Stimulated activated CD4-positive, alpha-beta T cell treated with anti-CD3 and anti-CD28 coated beads, Interleukin-1b, Interleukin-23, amount 100 ng/mL, for 24 hours (primary cell): Measurements from ENCODE around the gene C12orf54.
"Not testable (repeated sequence)": the region's sequence is repeated elsewhere in the genome, so short reads cannot be mapped to it uniquely, and the experiment has no call there.

Experiments used
- DNase-seq, 4 experiments: peaks; one replicate each; pipeline ENCODE4 v3.0.0-alpha.2; 2020; ENCODE audit warnings: low read depth in 4 of 4, low spot score in 1 of 4

The C12orf54 gene

DNA sequence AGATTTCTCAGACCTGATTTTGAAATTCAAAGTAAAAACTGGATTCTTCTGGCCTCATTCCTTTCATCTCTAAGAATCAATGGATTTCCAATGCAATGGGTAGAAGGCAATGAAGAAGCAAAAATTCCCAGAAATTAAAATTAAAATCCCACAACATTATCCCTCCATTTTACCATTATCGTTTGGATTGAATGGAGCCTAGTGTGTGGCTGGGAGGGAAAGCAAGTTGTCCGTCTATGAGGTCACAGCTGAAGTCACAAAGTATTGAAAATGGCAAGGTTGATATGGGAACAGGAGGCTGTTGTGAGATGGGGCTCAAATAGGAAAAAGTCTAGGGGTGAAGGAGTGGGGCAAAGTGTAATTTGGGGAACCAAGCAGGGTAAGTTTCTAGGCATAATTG is at the start of gene C12orf54:
TSS of gene C12orf54 (plus strand) at position 301 of the 400 bp plus-strand sequence. CDS start 799 bp downstream, outside the sequence.
- no peak for DNase-seq

DNA sequence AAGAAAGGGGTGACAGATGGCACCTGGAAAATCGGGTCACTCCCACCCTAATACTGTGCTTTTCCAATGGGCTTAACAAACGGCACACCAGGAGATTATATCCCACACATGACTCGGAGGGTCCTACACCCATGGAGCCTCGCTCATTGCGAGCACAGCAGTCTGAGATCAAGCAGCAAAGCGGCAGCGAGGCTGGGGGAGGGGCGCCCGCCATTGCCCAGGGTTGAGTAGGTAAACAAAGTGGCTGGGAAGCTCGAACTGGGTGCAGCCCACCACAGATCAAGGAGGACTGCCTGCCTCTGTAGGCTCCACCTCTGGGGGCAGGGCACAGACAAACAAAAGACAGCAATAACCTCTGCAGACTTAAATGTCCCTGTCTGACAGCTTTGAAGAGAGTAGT is 48.3 kb upstream of the C12orf54 start:
- DNase-seq, result not testable (repeated sequence)

DNA sequence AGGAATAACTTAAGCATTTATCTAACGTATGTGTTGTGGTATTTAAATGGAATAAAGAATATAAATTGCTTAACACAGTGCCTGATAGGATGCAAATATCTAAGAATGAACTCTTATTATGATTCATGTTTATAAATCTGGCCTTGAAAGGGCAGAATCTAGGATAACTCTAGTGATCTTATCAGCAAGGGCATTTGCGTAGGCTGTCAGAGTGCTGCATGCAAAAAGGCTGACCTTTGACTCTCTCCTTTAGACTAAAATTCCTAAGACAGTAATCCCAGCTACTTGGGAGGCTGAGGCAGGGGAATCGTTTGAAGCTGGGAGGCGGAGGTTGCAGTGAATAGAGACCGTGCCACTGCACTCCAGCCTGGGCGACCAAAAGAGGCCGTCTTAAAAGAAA is 41.2 kb upstream of the C12orf54 start:
- DNase-seq, result no peak

DNA sequence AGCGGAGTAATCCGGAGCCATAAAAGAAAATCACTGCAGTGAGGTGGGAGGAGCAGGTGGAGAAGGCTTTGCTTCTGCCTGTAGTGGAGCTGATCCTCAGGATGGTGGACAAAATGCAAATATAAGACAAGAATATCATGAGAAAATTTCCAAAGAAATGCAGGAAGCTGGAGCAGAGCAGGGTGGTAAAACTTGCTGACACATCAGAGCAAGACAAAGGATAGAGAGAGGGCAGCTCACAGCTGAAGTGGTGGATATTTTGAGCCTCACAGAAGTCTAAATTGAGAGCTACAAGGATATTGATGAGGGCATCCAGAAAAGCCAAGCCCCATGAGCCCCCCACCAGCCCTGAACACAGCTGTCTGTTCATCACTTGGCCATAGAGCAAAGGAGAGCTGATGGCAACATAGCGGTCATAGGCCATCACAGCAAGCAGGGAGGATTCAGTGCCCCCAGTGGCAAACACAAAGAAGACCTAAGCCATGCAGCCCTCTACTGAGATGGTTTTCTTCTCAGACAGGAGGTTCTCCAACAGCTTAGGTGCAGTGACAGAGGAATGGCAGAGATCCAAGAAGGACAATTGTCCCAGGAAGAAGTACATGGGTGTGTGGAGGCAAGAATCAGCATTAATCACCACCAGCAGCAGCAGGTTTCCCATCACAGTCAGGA is 40.0 kb upstream of the C12orf54 start:
- DNase-seq, result no peak

DNA sequence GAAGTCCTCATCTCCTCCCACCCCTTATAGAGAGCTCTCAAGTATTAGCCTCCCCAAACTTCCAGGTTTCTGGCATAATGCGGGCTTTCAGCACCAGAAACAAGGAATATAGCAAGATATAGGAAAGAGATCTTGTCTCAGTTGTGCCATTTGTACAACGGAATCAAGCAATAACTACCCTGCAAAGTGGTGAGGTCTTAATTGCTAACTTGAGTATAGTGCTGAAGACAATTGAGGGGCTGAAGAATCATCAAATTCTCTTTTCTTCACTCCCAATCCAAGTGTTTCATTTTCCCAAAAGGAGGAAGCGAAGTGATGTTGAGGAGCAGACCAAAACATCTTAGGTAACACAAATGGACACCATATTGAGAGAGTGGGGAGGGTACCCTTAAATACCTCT is 36.8 kb upstream of the C12orf54 start:
- DNase-seq, result no peak

DNA sequence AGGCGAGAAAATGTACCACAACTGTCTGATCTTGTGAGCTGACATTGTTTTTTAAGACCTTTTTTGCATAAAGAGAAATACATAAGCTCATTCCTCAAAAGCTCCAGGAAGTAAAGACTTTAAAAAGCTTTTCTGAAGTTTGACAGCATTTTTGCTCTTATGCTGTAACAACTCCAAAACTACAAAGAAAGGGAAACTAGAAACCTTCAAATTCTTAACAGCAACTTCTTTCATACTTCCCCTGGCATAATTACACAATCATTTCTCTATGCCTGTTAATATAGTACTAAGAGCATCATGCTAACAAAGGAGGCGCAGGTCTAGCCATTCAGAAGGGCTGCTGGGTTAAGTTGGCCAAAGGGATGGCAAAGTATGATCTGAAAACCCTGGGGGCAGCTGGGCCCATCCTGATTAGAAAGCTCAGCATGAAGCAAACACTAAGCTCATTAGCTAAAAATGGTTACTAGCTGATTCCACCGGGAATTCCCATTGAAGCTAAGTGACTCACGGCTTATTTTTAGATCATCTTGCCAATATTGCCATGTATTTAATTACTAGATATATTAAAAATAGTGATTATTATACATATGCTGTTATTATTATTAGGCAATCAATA is 36.0 kb upstream of the C12orf54 start:
- DNase-seq, result no peak

DNA sequence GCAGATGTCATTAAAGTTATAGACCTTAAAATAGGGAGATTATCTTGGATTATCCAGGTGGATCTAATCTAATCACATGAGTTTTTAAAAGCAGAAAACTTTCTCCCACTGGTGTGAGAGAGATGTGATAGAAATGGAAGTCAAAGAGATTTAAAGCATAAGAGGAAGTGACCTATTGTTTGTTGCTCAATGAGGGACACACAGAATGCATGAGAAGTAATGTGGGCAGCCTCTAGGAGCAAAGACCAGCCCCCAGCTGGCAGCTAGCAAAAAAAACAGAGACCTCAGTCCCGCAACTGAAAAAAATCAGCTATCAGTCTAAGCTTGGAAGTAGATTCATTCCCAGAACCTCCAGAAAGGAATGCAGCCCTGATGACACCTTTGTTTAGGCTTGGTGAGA is 34.5 kb upstream of the C12orf54 start:
- DNase-seq, result no peak

DNA sequence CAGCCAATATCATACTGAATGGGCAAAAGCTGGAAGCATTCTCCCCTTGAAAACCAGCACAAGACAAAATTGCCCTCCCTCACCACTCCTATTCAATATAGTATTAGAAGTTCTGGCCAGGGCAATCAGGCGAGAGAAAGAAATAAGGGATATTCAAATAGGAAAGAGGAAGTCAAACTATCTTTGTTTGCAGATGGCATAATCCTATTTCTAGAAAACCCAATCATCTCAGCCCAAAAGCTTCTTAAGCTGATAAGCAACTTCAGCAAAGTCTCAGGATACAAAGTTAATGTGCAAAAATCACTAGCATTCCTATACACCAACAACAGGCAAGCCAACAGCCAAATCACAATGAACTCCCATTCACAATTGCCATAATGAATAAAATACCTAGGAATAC is 30.9 kb upstream of the C12orf54 start:
- no peak for DNase-seq

DNA sequence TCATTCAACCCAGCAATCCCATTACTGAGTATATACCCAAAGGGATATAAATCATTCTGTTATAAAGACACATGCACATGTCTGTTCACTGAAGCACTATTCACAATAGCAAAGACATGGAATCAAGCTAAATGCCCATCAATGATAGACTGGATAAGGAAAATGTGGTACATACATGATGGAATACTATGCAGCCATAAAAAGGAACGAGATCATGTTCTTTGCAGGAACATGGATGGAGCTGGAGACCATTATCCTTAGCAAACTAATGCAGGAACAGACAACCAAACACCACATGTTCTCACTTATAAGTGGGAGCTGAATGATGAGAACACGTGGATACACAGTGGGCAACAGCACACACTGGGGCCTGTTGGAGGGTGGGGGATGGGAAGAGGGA is 29.3 kb upstream of the C12orf54 start:
- not testable (repeated sequence) for DNase-seq

DNA sequence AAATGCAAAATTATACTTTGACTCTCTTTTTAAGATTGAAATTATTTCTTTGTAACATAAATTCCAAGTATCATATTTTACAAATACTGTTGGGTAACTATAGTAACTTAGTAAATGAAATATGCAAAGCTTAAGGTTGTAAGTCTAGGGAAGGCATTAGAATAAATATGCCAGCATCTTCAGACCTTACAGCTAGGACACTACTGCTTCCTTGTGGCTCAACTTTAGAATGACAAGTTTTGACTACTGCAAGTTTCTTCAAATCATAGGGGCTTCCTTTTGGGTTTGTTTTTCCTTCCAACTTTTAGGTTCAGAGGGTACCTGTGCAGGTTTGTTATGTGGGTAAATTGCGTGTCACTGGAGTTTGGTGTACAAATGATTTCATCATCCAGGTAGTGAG is 27.6 kb upstream of the C12orf54 start:
- no peak for DNase-seq

DNA sequence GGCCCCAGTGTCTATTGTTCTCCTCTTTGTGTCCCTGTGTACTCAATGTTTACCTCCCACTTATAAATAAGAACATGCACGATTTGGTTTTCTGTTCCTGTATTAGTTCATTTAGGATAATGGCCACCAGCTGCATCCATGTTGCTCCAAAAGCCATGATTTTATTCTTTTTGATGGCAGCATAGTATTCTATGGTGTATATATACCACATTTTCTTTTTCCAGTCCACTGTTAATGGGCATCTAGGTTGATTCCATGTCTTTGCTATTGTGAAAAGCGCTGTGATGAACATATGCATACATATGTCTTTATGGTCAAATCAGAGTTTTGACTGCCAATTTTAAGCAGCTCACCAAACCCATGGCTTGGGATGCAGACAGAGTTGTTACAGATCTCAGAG is 27.2 kb upstream of the C12orf54 start:
- DNase-seq, result no peak

DNA sequence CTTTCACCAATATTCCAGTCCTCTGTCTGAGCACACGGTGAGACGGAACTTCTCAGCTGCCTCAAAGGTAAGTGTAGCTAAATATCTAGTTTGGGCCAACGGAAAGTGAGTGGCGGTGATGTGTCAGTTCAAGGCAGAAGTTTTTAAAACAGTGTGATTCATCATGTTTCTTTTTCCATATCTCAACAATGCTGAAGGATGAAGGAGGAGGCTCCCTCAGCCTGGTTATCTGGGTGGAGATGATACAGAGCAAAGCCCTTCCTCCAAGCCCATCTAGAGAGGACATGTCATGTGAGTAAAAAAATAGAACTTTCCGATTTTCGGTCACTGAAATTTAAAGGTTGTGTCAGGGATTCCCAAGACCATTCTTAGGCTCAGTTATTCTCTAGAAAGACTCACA is 23.0 kb upstream of the C12orf54 start:
- DNase-seq, result no peak

DNA sequence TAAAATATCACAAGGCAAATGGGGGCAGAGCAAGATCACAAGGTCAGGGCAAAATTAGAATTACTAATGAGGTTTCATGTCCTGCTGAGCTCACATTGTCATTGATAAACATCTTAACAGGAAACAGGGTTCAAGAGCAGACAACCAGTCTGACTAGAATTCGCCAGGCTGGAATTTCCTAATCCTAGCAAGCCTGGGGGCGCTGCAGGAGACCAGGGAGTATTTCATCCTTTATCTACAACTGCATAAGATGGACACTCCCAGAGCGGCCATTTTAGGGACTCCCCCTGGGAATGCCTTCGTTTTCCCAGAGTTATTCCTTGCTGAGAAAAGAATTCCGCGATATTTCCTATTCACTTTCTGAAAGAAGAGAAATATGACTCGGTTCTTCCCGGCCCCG is 13.3 kb upstream of the C12orf54 start:
- not testable (repeated sequence) for DNase-seq

DNA sequence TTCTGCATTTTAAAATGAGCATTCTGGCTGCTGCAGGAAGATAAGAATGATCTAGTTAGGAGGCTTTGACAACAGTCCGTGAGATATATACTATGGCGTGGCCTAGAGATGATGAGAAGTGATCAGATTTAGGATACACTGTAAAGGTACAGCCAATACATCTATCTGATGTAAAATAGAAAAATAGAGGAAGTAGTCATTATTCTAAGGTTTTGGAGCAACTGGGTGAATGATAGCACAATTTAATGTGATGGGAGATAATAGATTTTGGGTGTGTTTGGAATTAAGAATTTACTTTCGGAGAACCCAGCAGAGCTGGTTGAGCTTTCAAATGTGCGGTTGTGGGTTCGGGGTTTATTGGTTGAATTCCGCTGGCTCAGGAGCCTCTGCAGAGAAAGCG is 10.0 kb upstream of the C12orf54 start, which contains the start of gene ANP32D:
TSS of gene ANP32D (plus strand) at position 301 of the 400 bp plus-strand sequence. CDS start 106 bp downstream, outside the sequence.
- no peak for DNase-seq

DNA sequence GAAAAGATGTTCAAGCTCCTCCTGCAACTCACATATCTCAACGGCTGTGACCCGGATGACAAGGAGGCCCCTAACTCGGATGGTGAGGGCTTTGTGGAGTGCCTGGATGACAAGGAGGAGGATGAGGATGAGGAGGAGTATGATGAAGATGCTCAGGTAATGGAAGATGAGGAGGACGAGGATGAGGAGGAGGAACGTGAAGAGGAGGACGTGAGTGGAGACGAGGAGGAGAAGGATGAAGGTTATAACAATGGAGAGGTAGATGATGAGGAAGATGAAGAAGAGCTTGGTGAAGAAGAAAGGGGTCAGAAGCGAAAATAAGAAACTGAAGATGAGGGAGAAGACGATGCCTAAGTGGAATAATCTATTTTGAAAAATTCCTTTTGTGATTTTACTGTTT is 9.2 kb upstream of the C12orf54 start:
- DNase-seq, result no peak

DNA sequence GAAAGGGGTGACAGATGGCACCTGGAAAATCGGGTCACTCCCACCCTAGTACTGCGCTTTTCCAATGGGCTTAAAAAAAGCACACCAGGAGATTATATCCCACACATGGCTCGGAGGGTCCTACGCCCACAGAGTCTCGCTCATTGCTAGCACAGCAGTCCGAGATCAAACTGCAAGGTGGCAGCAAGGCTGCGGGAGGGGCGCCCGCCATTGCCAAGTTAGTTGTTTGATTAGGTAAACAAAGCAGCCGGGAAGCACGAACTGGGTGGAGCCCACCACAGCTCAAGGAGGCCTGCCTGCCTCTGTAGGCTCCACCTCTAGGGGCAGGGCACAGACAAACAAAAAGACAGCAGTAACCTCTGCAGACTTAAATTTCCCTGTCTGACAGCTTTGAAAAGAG is 7.8 kb upstream of the C12orf54 start:
- not testable (repeated sequence) for DNase-seq

DNA sequence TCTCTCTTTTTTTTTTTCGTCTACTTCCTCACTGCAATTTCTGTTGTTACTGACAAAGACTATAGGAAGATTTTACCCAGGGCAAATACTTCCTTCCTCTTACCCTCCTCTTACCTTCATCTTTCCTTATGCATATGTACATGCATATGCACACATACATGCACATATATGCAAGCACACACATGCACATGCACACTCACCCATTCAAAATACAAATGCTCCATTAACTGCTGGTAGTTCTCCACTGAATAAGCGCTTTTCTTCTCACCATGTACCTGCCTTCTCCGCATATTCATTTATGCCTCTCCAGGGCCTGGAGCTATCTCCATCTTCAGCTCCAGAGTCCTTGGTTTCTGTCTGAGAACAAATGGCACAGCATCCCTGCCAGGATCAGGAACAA is 632 bp downstream of the C12orf54 start:
- DNase-seq, result no peak

DNA sequence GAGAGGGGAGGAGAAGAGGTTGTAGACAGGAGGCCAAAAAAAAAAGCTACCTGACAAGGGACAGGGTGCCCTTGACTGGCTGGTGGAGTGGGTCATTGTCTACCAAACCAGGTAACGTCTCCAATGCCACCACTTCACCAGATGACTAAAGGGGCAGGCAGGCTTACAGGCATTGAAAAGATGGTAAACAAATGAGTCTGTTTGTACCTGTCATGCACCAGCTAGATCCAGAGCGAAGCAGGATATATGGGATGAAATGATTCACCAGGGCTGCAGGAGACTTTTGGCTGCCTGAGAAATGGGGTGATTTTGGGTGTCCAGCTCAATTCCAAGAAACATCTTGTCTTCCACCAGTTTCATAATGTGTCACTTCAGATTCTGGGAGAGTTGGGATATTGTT is 4.0 kb downstream of the C12orf54 start:
- DNase-seq, result no peak

DNA sequence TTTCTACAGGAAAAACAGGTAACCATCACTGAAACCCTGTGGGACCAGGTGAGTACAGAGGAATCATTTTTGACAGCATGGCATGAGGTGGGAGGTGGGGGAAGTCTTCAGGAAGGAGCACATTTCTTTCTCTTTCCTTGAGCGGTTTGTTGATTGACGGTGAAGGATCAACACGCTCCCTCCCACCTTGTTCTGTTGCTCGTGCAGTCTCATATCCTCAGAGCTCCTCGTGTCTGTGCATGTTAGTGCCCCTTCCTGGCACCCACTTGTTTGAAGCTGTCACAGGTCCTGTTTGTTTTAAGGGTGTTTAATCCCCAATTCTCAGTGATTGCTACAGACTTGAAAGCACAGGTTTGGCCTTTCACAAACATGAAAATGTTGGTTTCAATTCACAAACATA is 4.4 kb downstream of the C12orf54 start:
- no peak for DNase-seq

DNA sequence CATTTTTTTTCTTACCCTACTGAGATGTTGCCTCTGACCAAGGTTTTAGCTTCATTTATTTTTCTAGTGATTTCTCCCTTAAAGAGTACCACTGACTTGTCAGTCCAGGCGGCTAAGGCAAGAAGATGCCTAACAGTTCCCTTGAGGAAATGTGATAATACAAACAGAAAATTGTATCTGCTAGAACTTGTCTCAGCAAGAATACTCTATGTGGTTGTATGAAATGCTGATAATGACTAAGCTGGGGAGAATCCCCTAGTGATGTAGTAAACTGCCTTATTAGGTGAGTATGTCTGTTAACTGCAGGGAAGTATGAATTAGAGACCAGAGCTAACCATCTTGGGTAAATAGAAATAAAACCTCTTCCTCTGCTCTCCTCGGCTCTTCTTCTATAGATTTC is 6.7 kb downstream of the C12orf54 start:
- no peak for DNase-seq

DNA sequence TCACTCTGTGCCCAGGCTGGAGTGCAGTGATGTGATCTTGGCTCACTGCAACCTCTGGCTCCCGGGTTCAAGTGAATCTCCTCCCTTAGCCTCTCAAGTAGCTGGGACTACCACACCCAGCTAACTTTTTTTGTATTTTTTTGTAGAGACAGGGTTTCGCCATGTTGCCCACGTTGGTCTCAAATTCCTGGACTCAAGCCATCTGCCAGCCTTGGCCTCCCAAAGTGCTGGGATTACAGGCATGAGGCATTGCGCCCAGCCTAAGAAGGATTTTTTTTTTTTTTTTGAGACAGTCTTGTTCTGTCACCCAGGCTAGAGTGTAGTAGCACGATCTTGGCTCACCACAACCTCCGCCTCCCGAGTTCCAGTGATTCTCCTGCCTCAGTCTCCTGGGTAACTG is 7.2 kb downstream of the C12orf54 start:
- DNase-seq, result not testable (repeated sequence)

DNA sequence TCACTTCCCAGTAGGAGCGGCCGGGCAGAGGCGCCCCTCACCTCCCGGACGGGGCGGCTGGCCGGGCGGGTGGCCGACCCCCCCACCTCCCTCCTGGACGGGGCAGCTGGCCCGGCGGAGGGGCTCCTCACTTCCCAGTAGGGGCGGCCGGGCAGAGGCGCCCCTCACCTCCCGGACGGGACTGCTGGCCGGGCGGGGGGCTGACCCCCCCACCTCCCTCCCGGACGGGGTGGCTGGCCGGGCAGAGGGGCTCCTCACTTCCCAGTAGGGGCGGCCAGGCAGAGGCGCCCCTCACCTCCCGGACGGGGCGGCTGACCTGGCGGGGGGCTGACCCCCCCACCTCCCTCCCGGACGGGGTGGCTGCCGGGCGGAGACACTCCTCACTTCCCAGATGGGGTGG is 18.0 kb downstream of the C12orf54 start:
- DNase-seq, result not testable (repeated sequence)

DNA sequence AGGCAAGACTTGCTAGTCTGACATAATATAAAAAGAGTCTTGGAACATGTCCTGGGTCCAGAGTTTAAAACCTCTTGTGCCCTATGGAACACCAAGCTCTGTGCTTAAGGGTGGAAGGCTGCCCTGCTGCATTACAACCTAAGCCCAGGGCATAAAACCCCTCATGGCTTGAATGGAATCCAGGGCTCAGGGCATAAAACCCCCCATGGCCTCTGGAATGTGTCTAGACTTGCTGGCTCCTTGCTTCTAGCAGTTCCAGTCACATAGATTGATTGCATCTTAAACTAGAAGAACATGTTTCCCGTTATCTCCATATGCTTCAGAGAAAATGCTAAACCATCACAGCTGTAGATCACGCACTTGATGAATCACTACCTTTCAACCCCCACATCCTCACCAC is 24.5 kb downstream of the C12orf54 start:
- not testable (repeated sequence) for DNase-seq
